Stimulated activated CD8-positive, alpha-beta memory T cell treated with anti-CD3 and anti-CD28 coated beads, Interleukin-7, amount 100 ng/mL, for 1 hour (primary cell): Measurements from ENCODE around the gene KRT17.

Experiments used
- DNase-seq, 2 donors: peaks; one replicate each; pipeline ENCODE4 v3.0.0-alpha.2; 2020; ENCODE audit warnings: low read depth in 2 of 2

KRT17 gene

DNA sequence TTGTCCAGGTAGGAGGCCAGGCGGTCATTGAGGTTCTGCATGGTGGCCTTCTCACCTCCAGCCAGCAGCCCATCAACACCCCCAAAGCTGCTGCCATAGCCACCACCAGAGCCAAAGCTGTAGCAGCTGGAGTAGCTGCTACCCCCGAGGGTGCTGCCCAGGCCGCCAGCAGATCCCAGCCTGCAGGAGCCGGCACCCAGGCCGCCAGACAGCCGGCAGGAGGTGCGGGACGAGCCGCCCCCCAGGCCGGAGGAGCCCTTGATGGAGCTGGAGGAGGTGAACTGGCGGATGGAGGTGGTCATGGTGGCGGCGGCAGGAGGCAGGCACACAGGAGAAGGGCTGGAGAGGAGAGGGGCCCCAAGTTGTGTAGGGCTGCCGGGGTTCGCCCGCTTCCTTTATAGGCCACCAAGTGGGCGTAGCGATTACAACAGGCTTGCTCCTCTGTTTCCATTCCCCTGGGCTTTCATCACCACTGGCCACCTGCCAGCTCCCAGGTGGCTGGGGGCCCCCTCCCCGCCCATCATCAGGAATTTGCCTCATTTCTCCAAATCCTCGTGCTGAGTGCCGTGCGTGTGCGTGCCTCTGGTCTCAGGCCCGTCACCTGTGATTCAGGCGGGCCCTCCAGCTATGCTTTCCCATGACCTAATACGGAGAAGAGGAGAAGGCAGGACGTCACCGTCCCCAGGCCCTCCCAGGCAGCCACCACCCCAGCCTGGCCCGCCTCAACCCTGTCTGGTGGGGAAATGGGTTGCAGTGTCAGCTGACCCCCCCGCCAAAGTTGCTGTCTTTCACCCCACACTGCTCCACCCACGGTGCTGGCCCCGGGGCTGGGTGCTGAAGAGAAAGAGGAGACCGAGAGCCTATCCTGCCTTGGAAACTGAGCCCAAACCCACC is at the start of gene KRT17:
Gene KRT17, minus strand, starts transcription at position 368 of the 894 bp plus-strand sequence. Its CDS starts 66 bp downstream, at position 302.
- DNase-seq: no peak

DNA sequence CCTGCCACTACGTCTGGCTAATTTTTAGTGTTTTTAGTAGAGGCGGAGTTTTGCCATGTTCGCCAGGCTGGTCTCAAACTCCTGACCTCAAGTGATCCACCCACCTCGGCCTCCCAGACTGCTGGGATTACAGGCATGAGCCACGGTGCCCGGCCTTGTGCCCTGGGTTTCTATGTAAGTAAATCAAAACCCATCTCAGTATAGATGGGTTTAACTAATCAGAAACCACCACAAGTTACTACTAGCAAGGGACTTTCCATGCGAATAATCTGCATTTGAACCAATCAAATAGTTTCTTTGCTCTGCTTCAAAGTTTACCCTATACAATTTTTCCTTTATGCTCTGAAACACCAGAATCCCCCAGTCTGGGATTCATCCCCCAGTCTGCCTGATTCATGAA is 47.8 kb upstream of the KRT17 start:
- DNase-seq: no peak

DNA sequence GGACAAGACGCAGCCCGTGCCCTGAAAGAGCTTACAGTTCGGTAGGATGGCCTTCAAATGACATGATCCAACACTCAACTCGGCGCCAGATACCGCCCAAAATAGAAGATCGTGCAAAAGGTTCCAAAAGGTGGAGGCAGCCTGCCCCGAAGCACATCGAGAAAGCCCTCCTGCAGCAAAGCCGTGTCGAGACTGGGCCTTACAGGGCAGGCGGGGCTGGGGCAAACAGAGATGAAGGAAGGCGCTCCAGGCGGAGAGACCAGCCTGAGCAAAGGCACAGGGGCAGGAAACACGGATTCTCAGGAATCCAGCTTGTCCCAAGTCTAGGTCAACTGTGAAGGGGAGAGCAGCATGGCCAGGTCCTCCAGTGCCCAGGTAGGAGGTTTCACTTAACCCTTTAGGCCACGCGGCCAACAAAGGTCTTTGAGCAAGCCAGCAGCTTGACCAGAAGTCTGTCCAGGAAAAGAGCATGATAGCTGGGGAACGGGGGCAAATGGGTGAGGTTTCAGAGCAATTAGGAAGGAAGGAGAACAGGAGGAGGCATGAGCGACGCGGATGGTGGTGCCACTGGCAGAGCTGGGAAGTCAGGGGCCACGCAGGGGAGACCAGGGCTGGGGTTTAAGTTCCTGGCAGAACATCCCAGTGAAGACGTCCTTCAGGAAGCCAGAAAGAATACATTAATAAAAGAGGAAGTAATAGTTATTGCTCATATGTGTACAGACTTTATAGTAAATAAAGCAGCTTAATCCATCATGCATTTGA is 43.1 kb upstream of the KRT17 start:
- no peak for DNase-seq

DNA sequence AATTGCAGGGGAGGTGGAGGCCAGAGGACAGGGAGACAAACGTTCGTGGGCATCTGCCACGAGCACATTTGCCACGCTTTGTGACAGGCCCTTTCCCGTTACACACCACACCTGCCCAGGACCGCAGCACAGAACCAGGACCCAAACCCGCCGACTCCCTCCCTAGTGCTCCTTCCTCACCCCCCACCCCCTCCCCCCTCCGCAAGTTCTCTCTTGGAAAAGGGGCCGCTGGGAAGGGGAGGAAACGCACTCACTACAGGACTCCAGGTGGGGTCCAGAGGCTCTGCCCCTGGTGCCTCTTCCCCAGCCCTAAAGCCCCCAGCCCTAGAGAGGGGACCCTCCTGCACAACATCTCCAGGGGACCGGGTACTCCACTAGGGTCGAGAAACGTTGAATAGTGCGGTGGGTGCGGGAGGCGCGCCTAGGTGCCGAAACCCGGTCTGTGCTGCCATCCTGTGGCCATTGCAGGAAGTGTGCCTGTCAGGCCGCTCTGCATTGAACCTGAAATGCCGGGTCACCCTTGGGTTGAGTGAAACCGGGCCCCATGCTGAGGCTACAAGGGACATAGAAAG is 42.4 kb upstream of the KRT17 start:
- DNase-seq: peak; percentile 70 to 82

DNA sequence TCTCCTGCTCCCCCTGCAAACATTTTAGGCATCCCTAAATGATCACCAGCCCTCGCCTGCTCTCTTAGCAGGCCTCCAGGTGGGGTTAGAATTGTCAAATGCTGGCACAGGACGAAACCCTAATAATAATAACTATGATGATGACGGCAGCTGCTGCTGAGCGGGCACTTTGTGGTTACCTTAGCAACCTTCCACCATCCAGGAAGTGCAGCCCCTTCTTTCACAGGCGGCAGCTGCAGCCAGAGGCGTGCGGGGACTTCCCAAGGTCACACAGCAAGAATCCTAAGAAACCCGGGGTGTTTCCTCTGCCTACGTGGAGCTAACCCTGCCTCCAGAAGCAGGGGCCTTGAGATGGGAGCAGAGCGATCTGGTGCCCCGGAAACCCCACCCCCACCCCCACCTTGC is 41.9 kb upstream of the KRT17 start:
- no peak for DNase-seq

DNA sequence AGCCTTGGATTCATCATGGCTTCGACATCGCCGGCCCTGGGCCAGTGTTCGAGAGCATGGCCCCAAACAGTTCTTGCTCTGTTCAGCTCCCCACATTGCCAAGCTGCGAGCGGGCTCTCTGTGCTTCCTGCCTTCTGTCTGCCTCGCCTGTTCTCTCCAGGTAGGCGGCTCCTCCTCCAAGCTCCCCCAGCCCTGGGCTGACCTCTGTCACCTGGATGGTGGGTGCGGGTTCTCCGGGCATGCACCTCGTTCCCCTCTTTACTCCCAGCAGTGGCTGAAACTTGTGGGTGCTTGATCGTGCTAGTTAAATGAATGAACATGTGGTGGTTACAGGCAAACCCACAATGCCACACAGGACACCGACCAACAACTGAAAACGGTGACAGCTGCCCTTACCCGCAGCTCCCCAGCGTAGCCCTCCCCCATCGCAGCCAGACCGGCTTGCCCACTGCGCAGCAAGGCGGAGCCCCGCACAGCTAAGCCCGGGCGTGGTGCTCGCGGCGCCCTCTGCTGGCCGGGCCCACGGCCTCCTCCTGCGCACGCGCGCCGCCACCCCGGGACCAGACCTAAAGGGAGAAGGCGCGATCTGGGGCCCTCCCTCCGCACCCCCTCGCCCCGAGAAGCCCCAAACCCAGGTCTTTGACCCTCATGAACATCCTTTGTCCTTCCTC is 41.3 kb upstream of the KRT17 start:
- peak; percentile 77 to 80 for DNase-seq

DNA sequence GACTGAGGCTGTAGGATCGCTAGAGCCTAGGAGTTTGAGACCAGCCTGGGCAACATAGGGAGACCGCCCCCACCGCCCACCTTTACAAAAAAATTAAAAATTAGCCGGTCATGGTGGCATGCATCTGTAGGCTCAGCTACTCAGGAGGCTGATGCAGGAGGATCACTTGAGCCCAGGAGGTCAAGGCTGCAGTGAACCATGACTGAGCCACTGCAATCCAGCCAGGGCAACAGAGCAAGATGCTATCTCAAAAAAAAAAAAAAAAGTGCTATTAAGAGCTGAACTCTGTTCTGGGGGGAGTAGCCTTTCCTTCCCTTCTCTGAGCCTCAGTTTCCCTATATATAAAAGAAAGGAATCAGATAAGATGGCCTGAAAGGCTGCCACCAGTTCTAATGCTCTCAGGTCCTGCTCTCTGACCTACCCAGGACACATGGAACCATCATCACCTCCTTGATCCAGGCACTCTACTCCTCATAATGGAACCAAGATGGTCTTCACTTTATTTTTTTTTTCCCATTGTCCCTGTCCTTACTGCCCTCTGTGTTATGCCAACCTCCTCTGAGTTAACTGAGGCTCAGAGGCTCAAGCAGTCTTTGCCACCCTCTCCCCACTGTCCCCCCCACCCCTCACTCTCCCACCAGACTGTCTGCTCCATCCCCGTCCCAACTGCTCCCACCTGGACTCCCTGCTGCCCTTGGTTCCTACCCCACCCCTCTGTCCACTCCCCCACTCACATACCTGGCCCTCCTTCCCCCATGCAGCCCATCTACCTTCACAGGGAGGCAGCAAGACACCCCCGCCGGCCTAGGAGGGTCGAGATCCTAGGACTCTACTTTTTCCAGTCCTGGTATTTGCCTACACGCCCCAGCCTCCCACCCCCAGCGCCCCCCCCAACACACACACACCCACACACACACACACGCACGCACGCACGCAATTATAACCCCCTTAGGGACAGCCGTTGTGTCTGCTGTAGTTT is 40.5 kb upstream of the KRT17 start:
- no peak for DNase-seq

DNA sequence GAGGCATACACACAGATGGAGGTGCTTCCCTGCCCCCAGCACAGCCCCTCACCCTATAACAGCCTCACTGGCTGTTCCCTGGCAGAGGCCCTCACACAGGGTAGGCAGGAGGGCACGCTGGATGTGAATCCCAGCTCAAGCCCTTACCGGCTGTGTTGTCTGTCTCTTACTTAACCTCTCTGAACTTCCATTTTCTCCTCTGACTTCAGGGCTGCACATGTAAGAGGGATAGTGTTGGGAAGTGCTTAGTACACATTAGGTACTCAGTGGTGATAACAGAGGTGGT is 39.7 kb upstream of the KRT17 start:
- DNase-seq: no peak

DNA sequence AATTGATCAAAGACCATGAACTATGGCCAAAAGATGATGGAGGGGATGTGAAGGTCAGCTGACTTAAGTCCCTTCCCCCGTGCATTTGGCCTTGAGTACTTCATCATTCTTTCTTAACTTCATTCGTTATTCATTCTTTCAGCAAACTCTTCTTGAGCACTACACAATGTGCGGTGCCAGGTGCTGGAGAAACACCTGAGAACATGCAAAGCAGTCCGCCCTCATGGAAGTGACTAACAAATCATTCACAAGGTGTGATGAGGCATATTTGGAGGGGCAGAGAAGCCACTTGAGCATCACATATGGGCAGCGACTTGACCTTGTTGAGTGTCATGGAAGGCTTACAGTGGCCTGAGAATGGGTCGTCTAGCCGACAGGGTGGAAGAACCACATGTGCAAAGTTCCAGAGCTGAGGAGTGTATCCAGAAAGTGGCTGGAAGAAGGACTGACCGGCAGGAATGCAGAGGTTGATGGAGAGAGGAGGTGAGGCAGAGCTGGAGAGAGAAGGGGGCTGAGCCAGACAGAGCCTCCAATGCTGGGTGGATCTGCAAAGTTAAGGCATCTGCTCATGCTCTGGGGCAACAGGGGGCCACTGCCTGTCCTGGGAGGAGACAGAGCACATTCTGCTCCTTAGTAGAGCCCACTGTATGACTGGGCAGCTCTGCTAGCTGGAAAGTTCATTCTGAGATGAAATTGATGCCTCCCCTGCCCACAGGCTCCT is 39.2 kb upstream of the KRT17 start:
- DNase-seq: no peak

DNA sequence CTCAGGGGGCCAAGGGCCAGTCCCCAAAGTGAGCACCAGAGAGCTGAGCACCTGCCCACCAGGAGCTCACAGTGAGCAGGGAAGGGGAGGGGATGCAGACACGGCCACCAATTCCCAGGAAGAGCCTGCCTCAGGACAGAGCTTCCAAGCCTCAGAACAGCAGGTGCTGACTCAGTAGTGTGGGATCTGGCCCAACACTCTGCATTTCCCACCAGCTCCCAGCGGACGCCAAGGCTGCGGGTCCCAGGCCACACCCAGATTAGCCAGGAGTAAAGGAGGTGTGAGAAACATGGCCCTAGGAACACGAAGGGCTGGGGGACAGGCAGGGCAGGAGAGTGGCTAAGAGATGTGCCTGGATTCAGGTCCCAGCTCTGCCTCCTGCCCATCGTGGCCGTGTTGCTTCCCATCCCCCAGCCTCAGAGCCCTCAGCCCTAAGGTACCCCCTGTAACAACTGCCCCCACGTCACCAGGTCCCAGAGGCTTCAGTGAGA is 35.9 kb upstream of the KRT17 start:
- no peak for DNase-seq

DNA sequence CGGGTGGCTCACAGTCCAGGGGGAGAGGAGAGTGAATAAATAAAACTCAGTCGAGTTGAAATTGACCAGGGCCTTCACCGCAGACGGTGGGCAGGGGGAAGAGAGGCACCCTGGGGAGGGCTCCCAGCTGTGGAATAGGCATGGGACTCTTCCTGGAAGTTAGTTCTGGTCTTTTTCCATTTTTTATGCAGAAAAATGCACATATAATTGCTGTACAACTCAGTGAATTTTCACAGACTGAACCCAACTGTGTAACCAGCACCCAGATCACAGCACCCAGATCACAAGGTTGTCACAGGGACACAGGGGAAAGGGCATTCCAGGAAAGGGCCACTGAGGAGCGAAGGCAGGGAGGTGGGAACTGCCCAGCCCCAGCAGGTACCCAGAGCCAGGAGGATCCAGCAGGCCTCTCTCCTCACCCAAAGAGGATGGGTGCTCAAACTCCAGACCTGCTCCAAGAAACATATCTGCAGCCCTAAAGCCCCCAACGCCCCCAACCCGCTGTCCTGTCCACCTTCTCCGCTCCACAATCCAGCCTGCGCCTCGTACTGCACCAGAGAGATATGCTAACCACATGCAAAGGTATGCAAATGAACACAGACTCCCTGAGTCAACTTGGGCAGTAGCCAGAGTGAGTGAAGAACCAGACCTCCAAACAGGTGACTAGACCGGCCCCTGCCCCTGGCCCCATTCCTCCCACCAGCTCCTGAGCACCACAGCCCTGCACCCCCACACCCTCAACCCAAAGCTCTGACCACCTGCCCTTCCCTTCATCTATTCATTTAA is 35.2 kb upstream of the KRT17 start:
- DNase-seq: no peak

DNA sequence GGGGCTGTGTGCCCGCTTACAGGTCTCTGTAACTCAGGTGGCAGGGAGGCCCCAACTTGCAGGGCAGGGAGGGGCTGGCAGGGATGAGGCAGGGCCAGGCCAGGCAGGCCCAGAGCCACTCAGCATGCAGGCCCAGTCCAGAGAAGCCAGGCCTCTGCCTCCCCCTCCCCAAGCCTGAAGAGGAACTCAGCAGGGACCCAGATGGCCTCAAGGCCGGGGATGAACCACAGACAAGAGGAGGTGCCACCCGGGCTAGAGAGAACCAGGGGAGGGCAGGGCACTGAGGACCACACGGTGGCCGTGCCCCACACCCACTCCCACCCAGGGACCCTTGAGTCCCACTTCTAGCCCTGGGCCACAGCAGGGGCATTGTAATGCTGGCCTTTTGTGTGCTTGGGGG is 34.5 kb upstream of the KRT17 start:
- DNase-seq: no peak

DNA sequence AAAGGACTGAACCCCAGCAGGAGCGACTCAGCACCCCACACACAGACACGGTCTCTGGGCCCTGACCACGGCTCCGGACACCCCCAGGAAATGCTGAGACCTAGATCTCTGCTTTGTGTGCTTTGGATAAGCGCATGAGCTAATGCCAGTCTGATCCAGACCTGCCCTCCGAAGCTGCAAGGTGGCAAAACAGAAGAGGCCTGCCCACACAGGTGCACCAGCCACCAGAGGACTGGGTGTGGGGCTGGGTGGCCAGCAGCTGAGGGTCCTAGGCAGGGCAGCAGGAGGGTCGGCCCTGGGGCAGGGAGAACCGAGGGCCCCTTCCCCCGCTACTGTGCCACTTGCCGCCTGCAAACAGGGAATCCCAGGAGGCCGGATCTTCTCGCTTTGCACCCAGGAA is 33.6 kb upstream of the KRT17 start:
- DNase-seq: no peak

DNA sequence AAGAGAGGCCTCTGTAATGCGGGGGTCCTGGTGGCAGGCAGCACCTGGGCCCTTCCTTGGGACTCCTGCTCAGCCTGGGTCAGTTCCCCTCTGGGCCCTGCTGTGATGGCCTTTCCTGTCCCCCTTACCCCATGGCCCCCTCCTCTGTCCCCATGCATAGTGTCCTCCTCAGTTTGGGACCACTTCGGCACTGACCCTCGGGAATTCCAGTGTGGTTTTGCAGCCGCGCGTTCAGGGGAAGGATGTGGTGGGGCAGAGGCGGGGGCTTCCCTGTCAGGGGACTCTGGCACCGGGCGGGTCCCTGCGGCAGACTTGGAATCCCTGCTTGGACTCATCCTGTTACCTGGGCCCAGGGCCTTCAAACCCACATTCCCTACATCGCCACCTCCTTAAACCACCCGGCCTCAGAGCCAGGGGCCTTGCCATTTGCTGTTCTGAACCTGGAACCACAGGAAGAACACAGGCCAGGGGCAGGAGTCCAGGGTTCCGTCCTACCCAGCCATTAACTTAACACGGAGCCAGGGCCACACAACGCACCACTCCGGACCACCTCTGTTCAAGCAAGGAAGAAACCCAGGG is 32.9 kb upstream of the KRT17 start:
- no peak for DNase-seq

DNA sequence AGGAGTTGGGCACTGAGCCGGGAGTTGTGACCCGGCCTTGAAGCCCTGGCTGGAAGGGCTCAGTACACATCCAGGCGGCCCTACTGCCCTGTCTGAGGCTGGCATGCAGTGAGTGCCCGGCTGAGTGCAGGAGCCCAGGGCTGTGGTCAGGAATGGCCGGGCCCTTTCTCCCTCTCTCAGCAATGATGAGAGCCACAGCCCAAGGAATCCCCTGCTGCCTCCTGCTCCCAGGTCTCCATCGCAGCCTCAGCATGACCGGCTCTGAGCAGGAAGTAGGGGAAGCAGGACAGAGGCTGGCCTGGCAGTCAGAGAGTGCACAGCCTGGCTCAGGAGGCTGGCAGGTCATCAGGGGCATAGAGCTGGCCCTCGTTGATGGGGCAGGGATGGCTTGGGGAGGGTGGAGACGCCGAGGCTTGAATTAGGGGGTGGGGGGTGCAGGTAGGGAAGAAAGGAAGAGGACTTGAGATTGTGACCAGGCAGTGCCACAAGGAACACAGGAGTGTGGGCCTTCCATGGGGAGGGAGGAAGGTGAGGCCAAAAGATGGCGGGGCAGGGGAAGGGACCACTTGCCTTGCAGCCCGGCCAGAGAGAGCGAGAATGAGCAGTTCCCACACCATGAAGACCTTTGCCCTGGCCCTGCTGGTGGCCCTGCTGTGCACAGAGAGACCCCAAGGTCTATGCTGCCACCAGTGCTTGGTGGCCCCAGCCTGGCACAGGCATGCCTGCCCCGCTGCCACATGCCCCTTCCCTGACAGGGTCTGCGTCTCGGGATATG is 32.1 kb upstream of the KRT17 start:
- DNase-seq: no peak

DNA sequence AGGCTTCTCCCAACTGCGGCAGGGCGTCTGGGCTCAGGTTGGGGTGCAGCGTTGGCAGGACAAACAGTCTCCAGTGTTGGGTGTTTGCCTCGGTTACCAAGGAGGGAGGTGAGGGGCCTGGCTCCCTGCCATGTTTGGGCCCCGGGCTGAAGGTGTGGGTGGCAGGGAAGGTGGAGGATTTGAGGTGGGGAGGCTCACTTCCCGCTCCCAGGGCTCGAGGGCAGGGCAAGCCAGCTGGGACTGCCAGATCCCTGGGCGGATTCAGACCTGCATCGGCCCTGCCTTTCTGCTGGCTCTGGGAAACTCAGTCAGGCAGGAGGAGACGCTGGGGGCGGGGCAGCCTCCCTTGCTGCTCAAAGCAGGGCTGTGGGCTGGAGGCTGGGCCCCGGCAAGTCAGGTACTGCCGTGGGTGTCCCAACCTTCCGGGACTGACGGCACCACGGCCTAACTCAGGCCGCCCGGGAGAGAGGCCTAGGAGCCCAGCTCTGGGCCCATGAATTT is 31.3 kb upstream of the KRT17 start:
- no peak for DNase-seq

DNA sequence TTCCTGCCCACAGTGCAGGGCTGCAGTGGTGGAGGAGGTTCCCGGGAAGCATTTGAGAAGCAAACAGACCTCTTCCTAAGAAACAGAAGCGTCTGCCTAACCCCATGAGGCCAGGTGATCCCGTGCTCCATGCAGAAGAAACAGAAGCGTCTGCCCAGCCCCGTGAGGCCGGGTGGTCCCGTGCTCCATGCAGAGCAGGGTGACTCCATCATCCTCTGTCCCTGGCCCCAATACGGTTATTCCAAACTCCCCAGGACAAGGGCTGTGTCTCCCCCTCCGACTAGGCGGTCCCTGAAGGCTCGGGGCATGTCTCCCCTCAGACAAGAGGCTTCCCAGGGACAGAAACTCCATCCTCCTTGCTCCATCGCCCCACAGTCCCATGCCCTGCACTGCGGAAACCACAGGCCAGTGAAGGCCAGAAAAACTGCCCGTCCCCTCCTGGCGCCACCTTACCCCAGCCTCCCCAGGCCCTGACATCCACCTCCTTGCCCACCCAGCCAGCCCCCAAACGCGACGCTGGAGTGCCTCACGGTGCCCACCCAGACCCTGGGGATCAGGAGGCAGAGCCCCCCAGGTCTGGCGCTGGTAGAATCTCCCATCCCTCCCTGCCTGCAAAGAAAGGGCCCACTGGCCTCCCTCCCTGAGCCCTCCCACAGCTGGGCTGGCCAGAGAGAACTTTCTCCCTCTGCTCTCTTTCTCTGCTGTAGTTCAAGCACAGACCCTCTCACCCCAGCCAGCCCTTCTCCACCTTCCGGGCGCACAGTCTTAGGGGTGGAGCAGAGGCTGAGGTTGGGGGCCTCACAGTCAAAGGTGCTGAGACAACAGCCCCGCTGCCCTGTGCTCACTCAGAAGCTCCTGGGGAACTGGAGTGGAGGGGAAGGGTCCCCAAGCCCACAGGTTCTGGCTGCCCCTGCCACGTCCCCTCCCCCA is 30.6 kb upstream of the KRT17 start:
- DNase-seq: no peak
